ENCODE measurements around the gene CYP2J2. TPM values are rescaled to one million over a fixed set of nuclear protein-coding genes. Genes with fewer than 3 reads are reported as not detected.
"Not testable (repeated sequence)": the region's sequence is repeated elsewhere in the genome, so short reads cannot be mapped to it uniquely, and the experiment has no call there.

Gene CYP2J2
- total and polyA plus RNA-seq, 9 donors, result 0.12 to 1.4 (median 0.29) TPM; not detected in 3

DNA sequence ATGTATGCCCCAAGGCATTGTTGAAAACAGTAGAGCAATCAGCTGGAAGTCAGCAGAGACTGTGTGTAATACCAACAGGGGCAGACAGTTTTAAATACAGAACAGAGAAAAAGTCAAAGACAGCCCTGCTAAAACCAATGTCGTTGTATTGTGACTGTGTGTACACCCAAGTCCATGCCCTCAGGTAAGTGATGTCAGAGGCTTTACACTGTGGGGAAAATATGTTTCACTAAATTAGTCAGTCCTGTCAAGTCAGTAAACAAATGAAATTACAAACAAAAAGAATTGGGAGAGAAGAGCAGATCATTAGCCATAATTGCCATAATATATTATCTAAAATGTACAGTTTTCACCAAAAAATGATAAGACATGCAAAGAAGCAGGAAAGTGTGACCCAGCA is 2.4 kb upstream of the CYP2J2 start:
- TF ChIP-seq EP300 (IDR thresholded peaks at IDR 0.05), result no peak
- Histone ChIP-seq H3K27me3 (no peaks in the 10 kb centered on the region), H3K27ac (no peak overlapping the region), H3K36me3 (no peaks in the 10 kb centered on the region), H3K9me3 (no peaks in the 10 kb centered on the region), H3K4me3 (no peak overlapping the region), H3K4me1 (ENCODE audit: insufficient read depth) (no peaks in the 10 kb centered on the region)
- no peak for DNase-seq
- intact Hi-C loops (cut with DNase I), result no loop called here
- WGBS, 3 donors, result 59 to 78% (median 74%) methylated on average over 1 of the region's 1 CpG

DNA sequence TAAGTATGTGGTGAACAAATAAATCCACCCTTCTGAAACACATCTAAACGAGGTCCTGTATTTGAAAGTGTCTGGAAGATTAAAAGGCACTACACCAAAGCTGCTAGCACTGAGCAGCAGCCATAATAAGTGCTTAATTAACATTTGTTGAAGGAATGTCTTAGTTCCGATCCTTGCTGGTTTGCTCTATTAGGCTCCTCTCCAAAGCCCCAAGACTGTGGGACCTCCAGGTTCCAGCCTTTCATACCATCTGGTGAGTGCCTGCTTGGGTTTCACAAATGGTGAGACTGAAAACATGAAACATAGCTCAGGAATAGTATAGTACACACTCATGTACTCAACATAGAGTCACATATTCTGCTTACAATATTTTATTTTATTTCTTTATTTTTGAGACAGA is 640 bp upstream of the CYP2J2 start:
- WGBS, 3 donors, result 18 to 34% (median 25%) methylated on average over 2 of the region's 2 CpGs
- H3K27me3 ChIP-seq, result no peaks in the 10 kb centered on the region
- no peak overlapping the region for H3K27ac ChIP-seq
- H3K9me3 ChIP-seq, result no peaks in the 10 kb centered on the region
- H3K36me3 ChIP-seq, result no peaks in the 10 kb centered on the region
- intact Hi-C loops (cut with DNase I), result no loop called here
- H3K4me3 ChIP-seq, result no peak overlapping the region
- TF ChIP-seq EP300 (IDR thresholded peaks at IDR 0.05) (no peak), POLR2A (IDR thresholded peaks at IDR 0.05) (no peak)
- TF ChIP-seq, protein P1, sequence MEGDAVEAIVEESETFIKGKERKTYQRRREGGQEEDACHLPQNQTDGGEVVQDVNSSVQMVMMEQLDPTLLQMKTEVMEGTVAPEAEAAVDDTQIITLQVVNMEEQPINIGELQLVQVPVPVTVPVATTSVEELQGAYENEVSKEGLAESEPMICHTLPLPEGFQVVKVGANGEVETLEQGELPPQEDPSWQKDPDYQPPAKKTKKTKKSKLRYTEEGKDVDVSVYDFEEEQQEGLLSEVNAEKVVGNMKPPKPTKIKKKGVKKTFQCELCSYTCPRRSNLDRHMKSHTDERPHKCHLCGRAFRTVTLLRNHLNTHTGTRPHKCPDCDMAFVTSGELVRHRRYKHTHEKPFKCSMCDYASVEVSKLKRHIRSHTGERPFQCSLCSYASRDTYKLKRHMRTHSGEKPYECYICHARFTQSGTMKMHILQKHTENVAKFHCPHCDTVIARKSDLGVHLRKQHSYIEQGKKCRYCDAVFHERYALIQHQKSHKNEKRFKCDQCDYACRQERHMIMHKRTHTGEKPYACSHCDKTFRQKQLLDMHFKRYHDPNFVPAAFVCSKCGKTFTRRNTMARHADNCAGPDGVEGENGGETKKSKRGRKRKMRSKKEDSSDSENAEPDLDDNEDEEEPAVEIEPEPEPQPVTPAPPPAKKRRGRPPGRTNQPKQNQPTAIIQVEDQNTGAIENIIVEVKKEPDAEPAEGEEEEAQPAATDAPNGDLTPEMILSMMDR (IDR thresholded peaks at IDR 0.05), result no peak
- no peak for DNase-seq
- no peaks in the 10 kb centered on the region for H3K4me1 ChIP-seq (ENCODE audit: insufficient read depth)

DNA sequence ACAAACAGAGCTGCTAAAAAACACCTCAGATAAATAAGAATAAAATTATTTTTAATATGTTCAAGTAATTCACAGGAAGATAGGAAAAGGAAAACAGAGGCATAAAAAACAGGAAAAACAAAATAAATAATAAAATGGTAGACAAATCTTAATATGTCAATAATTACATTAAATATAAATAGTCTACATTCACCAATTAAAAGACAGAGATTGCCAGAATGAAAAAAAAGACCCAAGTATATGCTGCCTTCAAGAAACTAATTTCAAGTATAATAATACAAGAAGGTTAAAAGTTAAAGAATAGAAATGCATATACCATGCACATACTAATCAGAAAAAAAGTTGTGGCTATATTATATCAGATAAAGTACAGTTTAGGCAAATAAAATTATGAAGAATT is 1.9 kb downstream of the CYP2J2 start:
- no peak for DNase-seq
- H3K9me3 ChIP-seq, result no peaks in the 10 kb centered on the region
- intact Hi-C loops (cut with DNase I), result no loop called here

GRCh38 chr1:59921258-59921899 is 5.2 kb downstream of the CYP2J2 start:
- 78 to 92% (median 81%) methylated on average over 6 of the region's 6 CpGs for WGBS, 3 donors
- DNase-seq; H3K4me1 ChIP-seq (ENCODE audit: insufficient read depth); H3K36me3 ChIP-seq; intact Hi-C loops (cut with DNase I); H3K27me3 ChIP-seq; H3K4me3 ChIP-seq; H3K9me3 ChIP-seq; H3K27ac ChIP-seq: not testable (repeated sequence)

More for the DNA sequence above, 1.9 kb downstream of the CYP2J2 start:
- no peak overlapping the region for H3K4me3 ChIP-seq
- H3K27me3 ChIP-seq, result no peaks in the 10 kb centered on the region
- no peaks in the 10 kb centered on the region for H3K36me3 ChIP-seq
- no peak overlapping the region for H3K27ac ChIP-seq
- H3K4me1 ChIP-seq (ENCODE audit: insufficient read depth), result no peaks in the 10 kb centered on the region
- TF ChIP-seq, protein P1 (IDR thresholded peaks at IDR 0.05), result no peak
- TF ChIP-seq EP300 (IDR thresholded peaks at IDR 0.05) (no peak), POLR2A (IDR thresholded peaks at IDR 0.05) (no peak)

DNA sequence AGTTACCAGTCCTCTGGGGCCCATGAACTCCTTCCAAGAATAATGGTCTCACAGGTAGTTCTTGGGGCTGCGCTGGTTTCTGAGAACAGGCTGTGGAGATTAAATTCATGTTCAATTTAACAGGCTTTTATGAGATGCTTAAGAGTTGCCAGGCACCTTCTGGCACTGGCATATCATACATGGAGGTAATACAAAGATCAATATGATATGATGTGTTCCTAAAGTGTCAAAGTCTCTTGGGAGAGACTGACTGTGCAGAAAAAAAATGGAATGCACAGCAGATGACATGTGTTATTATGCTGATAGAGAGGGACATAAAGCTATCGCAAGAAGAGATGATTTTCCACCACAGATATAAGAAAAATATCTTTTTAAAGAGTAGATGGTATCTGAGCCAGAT is 6.8 kb downstream of the CYP2J2 start:
- Histone ChIP-seq H3K27ac (no peak overlapping the region), H3K27me3 (no peaks in the 10 kb centered on the region), H3K9me3 (no peaks in the 10 kb centered on the region), H3K4me3 (no peak overlapping the region), H3K36me3 (no peaks in the 10 kb centered on the region), H3K4me1 (ENCODE audit: insufficient read depth) (no peaks in the 10 kb centered on the region)
- DNase-seq, result no peak
- intact Hi-C loops (cut with DNase I), result no loop called here
- TF ChIP-seq POLR2A (IDR thresholded peaks at IDR 0.05) (no peak), EP300 (IDR thresholded peaks at IDR 0.05) (no peak)
- TF ChIP-seq, protein P1 (IDR thresholded peaks at IDR 0.05), result no peak
- WGBS, 3 donors, result 86 to 89% (median 86%) methylated on average over 2 of the region's 2 CpGs

Data from ovary (tissue), 9 donors.